Keratinocyte (primary cell): ENCODE results near the gene ZNF283. TPM values are rescaled to one million over a fixed set of nuclear protein-coding genes. Genes with fewer than 3 reads are reported as not detected.
"Not testable (repeated sequence)": the region's sequence is repeated elsewhere in the genome, so short reads cannot be mapped to it uniquely, and the experiment has no call there.

Experiments used
- DNase-seq: peaks from one replicate; pipeline ENCODE4 v3.0.0-alpha.2; 2011; ENCODE audit warnings: low read depth, missing footprints, low spot score
- FAIRE-seq: peaks from 2 replicates; lab custom pipeline; 2011; peaks lifted over from hg19 to GRCh38; lab: Jason Lieb, UNC
- H2AFZ ChIP-seq: 2 replicates; pipeline ENCODE4 v1.6.0; 2012; ENCODE audit warnings: low read length, control low read depth, inconsistent platforms; ENCODE audit not compliant: control insufficient read depth
- H3K27ac ChIP-seq: 2 replicates; pipeline ENCODE4 v1.5.1; 2011; ENCODE audit warnings: low read length; ENCODE audit not compliant: control insufficient read depth, insufficient read depth
- H3K27me3 ChIP-seq: 3 replicates; pipeline ENCODE4 v1.6.0; 2011; ENCODE audit warnings: low read length; ENCODE audit not compliant: control insufficient read depth, insufficient read depth; ENCODE audit errors: extremely low read depth
- H3K36me3 ChIP-seq, 2 experiments: 2 replicates in 1 of 2; 3 replicates in 1 of 2; pipeline ENCODE4 v1.5.1; 2011; ENCODE audit warnings: low read length in 2 of 2, mild to moderate bottlenecking in 1 of 2; ENCODE audit not compliant: control insufficient read depth in 2 of 2, insufficient read depth in 2 of 2; ENCODE audit errors: extremely low read depth in 1 of 2
- H3K4me1 ChIP-seq: 3 replicates; pipeline ENCODE4 v1.5.1; 2011; ENCODE audit warnings: low read length; ENCODE audit not compliant: control insufficient read depth, insufficient read depth; ENCODE audit errors: extremely low read depth
- H3K4me2 ChIP-seq: 3 replicates; pipeline ENCODE4 v1.6.0; 2011; ENCODE audit warnings: low read depth, low read length; ENCODE audit not compliant: control insufficient read depth, insufficient read depth; ENCODE audit errors: extremely low read depth
- H3K4me3 ChIP-seq, 3 experiments: fragments of 200-600 bp in 1 of 3; sonication (generic) in 1 of 3; 2 replicates in 2 of 3; 3 replicates in 1 of 3; pipeline ENCODE4 v1.5.1; 2011 to 2016; ENCODE audit warnings: low read length in 3 of 3, mild to moderate bottlenecking in 3 of 3, control low read depth in 2 of 3, inconsistent platforms in 1 of 3, low read depth in 1 of 3, mixed read lengths in 1 of 3, mixed run types in 1 of 3, moderate library complexity in 1 of 3; ENCODE audit not compliant: control insufficient read depth in 2 of 3, insufficient read depth in 2 of 3; ENCODE audit errors: extremely low read depth in 1 of 3
- H3K79me2 ChIP-seq: 2 replicates; pipeline ENCODE4 v1.6.0; 2012; ENCODE audit warnings: low read length; ENCODE audit not compliant: control insufficient read depth, insufficient read depth
- H3K9ac ChIP-seq: 3 replicates; pipeline ENCODE4 v1.6.0; 2011; ENCODE audit warnings: low read length; ENCODE audit not compliant: control insufficient read depth, insufficient read depth; ENCODE audit errors: extremely low read depth
- H3K9me1 ChIP-seq: 3 replicates; pipeline ENCODE4 v1.6.0; 2011; ENCODE audit warnings: low read length; ENCODE audit not compliant: control insufficient read depth, insufficient read depth; ENCODE audit errors: extremely low read depth
- H3K9me3 ChIP-seq: 2 replicates; pipeline ENCODE4 v1.5.1; 2012; ENCODE audit warnings: low read depth, low read length; ENCODE audit not compliant: control insufficient read depth
- H4K20me1 ChIP-seq: 3 replicates; pipeline ENCODE4 v1.6.0; 2011; ENCODE audit warnings: low read length; ENCODE audit not compliant: control insufficient read depth, insufficient read depth; ENCODE audit errors: extremely low read depth
- CTCF ChIP-seq, 3 experiments: IDR thresholded peaks in 1 of 3; conservative IDR thresholded peaks in 1 of 3; optimal IDR thresholded peaks in 1 of 3; 2 replicates in 2 of 3; 3 replicates in 1 of 3; pipeline versions ENCODE3 to v1.5.1; 2011; ENCODE audit warnings: low read length in 3 of 3, mild to moderate bottlenecking in 3 of 3, moderate library complexity in 2 of 3, control low read depth in 1 of 3, inconsistent platforms in 1 of 3; ENCODE audit not compliant: insufficient read depth in 2 of 3; ENCODE audit errors: extremely low read depth in 1 of 3
- EZH2 ChIP-seq: IDR thresholded peaks from one replicate; pipeline ENCODE4 v1.6.1; 2012; ENCODE audit warnings: inconsistent platforms, mild to moderate bottlenecking, low read length, moderate library complexity
- dilution Hi-C: fragments of 300-500 bp; cut with MboI; formaldehyde crosslinking; loops from one replicate; pipeline ENCODE4 v1.7.0; 2020; ENCODE audit warnings: low sequenced_read_pairs; ENCODE audit not compliant: extremely low pct_ligation_motif_present
- polyA plus RNA-seq, 5 experiments: library from polyadenylated mRNA; depleted of rRNA in 3 of 5; stranded (reverse) in 3 of 5; stranded (forward) in 1 of 5; unstranded in 1 of 5; fragments of >200 nt; gene quantifications; 1 replicate in 1 of 5; 2 replicates in 3 of 5; 3 replicates in 1 of 5; pipeline versions ENCODE4 v1.2.1 to v1.2.3, GENCODE V29; 2011 to 2012; ENCODE audit warnings: missing spikeins in 2 of 5, low read depth in 1 of 5, low replicate concordance in 1 of 5

Gene ZNF283
- polyA plus RNA-seq, 1 donor (not counting 4 experiments of a cell fraction or from before 2014, with no cell fraction given), result 7.7 TPM

GRCh38 chr19:43848821-43849220 is 21.7 kb downstream of the ZNF283 start:
- no peaks in the 10 kb centered on the region for H3K79me2 ChIP-seq
- FAIRE-seq (no peak), DNase-seq (no peak)
- peaks cover 7 to 10% of the 10 kb centered on the region in 2 experiments for H3K36me3 ChIP-seq
- no peak overlapping the region for H2AFZ ChIP-seq
- no peaks in the 10 kb centered on the region for H3K9me1 ChIP-seq
- no peaks in the 10 kb centered on the region for H3K27me3 ChIP-seq
- no peaks in the 10 kb centered on the region for H4K20me1 ChIP-seq
- H3K4me2 ChIP-seq, result no peak overlapping the region
- dilution Hi-C loops, result no loop called here
- no peaks in the 10 kb centered on the region for H3K4me1 ChIP-seq
- H3K4me3 ChIP-seq, result no peak overlapping the region
- TF ChIP-seq CTCF (optimal IDR thresholded peaks at IDR 0.05 in 1 of 3, IDR thresholded peaks at IDR 0.05 in 1 of 3, conservative IDR thresholded peaks at IDR 0.05 in 1 of 3; ENCODE audit: extremely low read depth in 1 of 3, insufficient read depth in 2 of 3, low read length in 3 of 3) (no peak), EZH2 (no peak)
- peaks cover 53% of the 10 kb centered on the region for H3K9me3 ChIP-seq
- no peak overlapping the region for H3K9ac ChIP-seq
- H3K27ac ChIP-seq, result no peak overlapping the region

GRCh38 chr19:43858174-43858573 is 31.1 kb downstream of the ZNF283 start:
- Histone ChIP-seq H3K36me3 (no peaks in the 10 kb centered on the region), H3K4me2 (no peak overlapping the region), H3K79me2 (no peaks in the 10 kb centered on the region), H3K9me1 (no peaks in the 10 kb centered on the region), H3K27ac (no peak overlapping the region), H3K4me3 (no peak overlapping the region), H3K27me3 (no peaks in the 10 kb centered on the region), H3K4me1 (no peaks in the 10 kb centered on the region), H3K9me3 (peaks cover 8% of the 10 kb centered on the region), H2AFZ (no peak overlapping the region), H3K9ac (no peak overlapping the region), H4K20me1 (no peaks in the 10 kb centered on the region)
- TF ChIP-seq EZH2 (no peak), CTCF (optimal IDR thresholded peaks at IDR 0.05 in 1 of 3, IDR thresholded peaks at IDR 0.05 in 1 of 3, conservative IDR thresholded peaks at IDR 0.05 in 1 of 3; ENCODE audit: extremely low read depth in 1 of 3, insufficient read depth in 2 of 3, low read length in 3 of 3) (no peak)
- FAIRE-seq (no peak), DNase-seq (no peak)
- dilution Hi-C loops, result no loop called here

GRCh38 chr19:43866923-43867322 is 39.8 kb downstream of the ZNF283 start:
- DNase-seq, H3K36me3 ChIP-seq, H3K27ac ChIP-seq, H3K4me1 ChIP-seq, H3K9ac ChIP-seq, H4K20me1 ChIP-seq, H3K27me3 ChIP-seq, H2AFZ ChIP-seq, dilution Hi-C loops, H3K4me2 ChIP-seq, H3K9me1 ChIP-seq, H3K9me3 ChIP-seq, FAIRE-seq, H3K79me2 ChIP-seq, H3K4me3 ChIP-seq: not testable (repeated sequence)
